Vagina (tissue), 2 donors: ENCODE data around the gene ANTXR1. TPM values are rescaled to one million over a fixed set of nuclear protein-coding genes. Genes with fewer than 3 reads are reported as not detected.
"Not testable (repeated sequence)": the region's sequence is repeated elsewhere in the genome, so short reads cannot be mapped to it uniquely, and the experiment has no call there.

Experiments
- DNase-seq, 2 donors: peaks; one replicate each; pipeline ENCODE4 v3.0.0-alpha.2; 2017; ENCODE audit errors: extremely low spot score in 2 of 2
- H3K27ac ChIP-seq: fragments of 200-600 bp; sonication (generic); one replicate; pipeline ENCODE4 v1.5.1; 2019
- H3K27me3 ChIP-seq: fragments of 200-600 bp; sonication (generic); one replicate; pipeline ENCODE4 v1.5.1; 2019
- H3K36me3 ChIP-seq, 2 donors: fragments of 200-600 bp; sonication (generic); one replicate each; pipeline ENCODE4 v1.5.1; 2017 to 2019
- H3K4me1 ChIP-seq: fragments of 200-600 bp; sonication (generic); one replicate; pipeline ENCODE4 v1.5.1; 2019
- H3K4me3 ChIP-seq, 2 donors: fragments of 200-600 bp; sonication (generic); 1 replicate in 1 of 2; 2 replicates in 1 of 2; pipeline ENCODE4 v1.5.1; 2016 to 2019
- H3K9me3 ChIP-seq: fragments of 200-600 bp; sonication (generic); one replicate; pipeline ENCODE4 v1.5.1; 2019
- POLR2A ChIP-seq, 2 donors: fragments of 450-650 bp; IDR thresholded peaks; one replicate each; pipeline ENCODE4 v1.6.1; 2017; ENCODE audit warnings: antibody characterized with exemption in 2 of 2, mild to moderate bottlenecking in 2 of 2, moderate library complexity in 2 of 2
- POLR2AphosphoS5 ChIP-seq, 2 donors: sonication (generic); formaldehyde crosslinking; IDR thresholded peaks; one replicate each; pipeline ENCODE4 v1.9.0; 2017; ENCODE audit warnings: antibody characterized with exemption in 2 of 2, mild to moderate bottlenecking in 2 of 2, low read depth in 1 of 2; ENCODE audit not compliant: insufficient read depth in 1 of 2
- intact Hi-C: fragments of 100-400 bp; cut with DNase I; formaldehyde crosslinking; loops from one replicate; pipeline ENCODE4 v1.15.1; 2023
- total RNA-seq: library from RNA; depleted of rRNA; stranded (reverse); fragments of >200 nt; gene quantifications from one replicate; pipeline ENCODE4 v1.2.3, GENCODE V29; 2016
- TF ChIP-seq, protein P1 (sequence below), 3 experiments: fragments of 450-650 bp in 2 of 3; fragments of 200-600 bp in 1 of 3; sonication (generic) in 1 of 3; IDR thresholded peaks; one replicate each; pipeline ENCODE4 v1.5.1; 2017 to 2019; ENCODE audit warnings: antibody characterized with exemption in 3 of 3, mild to moderate bottlenecking in 2 of 3, moderate library complexity in 2 of 3

The ANTXR1 gene
- total RNA-seq, 1 donor from 2014 or later = 102 TPM

DNA sequence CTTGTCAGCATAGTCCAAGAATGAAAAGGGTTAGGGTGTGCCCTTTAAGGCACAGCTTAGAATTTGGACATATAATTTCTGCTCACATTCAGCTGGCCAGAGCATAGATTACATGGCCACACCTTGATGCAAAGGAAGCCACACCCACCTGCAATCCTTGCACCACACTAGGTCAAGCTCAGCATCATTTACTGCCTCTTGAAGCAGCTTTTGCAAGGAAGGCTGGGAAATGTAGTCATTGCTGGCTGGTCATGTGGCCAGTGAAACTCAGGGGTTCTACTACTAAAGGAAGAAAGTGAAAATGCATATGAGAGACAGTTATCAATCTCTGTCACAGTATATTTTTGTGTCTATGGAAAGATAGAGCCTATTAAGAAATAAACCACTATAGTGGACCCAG, 214.7 kb downstream of the ANTXR1 start:
- intact Hi-C loops = no loop called here
- Histone ChIP-seq H3K27me3 (no peaks in the 10 kb centered on the region), H3K27ac (no peak overlapping the region), H3K9me3 (no peaks in the 10 kb centered on the region), H3K4me3 (no peak overlapping the region), H3K36me3 (no peaks in the 10 kb centered on the region), H3K4me1 (peaks cover 7% of the 10 kb centered on the region)
- TF ChIP-seq POLR2A (IDR thresholded peaks at IDR 0.05) = no peak
- no peak for DNase-seq

DNA sequence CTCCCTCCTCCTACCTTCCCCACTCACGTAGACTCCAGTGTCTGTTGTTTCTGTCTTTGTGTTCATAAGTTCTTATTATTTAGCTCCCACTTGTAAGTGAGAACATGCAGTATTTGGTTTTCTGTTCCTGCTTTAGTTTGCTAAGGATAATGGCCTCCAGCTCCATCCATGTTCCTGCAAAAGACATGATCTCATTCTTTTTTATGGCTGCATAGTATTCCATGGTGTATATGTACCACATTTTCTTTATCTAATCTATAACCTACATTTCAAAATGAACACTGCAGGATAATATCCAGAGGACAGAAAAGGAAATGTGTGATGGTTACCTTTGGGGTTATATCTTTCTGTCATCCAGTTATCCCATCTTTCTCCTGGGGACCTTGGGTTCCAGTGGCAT, 218.0 kb downstream of the ANTXR1 start:
- H3K36me3 ChIP-seq, H3K4me3 ChIP-seq, intact Hi-C loops, H3K27me3 ChIP-seq, H3K9me3 ChIP-seq, DNase-seq, H3K4me1 ChIP-seq, H3K27ac ChIP-seq: not testable (repeated sequence)

DNA sequence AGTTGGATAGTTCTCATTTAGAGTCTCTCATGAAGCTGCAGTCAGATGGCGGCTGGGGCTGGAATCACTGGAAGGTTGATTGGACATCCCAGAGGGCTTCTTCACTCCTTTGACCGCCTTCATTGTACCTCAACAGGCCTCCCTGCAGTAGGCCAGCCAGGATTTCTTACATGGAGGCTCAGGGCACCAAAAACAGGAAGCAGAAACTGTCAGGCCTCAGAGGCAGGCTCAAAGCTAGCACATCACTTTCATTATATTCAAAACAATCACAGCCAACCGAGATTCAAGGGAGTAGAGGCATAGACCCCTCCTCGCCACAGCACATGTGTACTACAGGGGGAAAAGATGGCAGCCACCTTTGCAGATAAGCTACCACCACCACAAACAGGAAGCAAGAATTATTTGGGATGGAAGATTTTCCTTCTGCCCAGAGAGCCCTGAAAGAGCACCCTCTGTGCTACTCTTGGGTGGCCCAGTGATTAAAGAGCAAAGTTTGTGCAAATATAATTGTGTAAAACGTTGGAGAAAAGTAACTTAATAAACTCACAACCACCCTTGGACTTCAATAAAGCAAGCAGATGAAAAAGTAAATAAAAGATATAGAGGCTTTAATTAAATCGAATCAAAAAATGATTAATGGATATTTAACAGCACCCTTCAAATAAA, 218.8 kb downstream of the ANTXR1 start:
- peaks cover 5% of the 10 kb centered on the region for H3K4me1 ChIP-seq
- peak overlapping the region; percentile 23 for H3K27ac ChIP-seq
- TF ChIP-seq, protein P1, sequence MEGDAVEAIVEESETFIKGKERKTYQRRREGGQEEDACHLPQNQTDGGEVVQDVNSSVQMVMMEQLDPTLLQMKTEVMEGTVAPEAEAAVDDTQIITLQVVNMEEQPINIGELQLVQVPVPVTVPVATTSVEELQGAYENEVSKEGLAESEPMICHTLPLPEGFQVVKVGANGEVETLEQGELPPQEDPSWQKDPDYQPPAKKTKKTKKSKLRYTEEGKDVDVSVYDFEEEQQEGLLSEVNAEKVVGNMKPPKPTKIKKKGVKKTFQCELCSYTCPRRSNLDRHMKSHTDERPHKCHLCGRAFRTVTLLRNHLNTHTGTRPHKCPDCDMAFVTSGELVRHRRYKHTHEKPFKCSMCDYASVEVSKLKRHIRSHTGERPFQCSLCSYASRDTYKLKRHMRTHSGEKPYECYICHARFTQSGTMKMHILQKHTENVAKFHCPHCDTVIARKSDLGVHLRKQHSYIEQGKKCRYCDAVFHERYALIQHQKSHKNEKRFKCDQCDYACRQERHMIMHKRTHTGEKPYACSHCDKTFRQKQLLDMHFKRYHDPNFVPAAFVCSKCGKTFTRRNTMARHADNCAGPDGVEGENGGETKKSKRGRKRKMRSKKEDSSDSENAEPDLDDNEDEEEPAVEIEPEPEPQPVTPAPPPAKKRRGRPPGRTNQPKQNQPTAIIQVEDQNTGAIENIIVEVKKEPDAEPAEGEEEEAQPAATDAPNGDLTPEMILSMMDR (IDR thresholded peaks at IDR 0.05) = no peak
- TF ChIP-seq POLR2A (IDR thresholded peaks at IDR 0.05) (no peak), POLR2AphosphoS5 (IDR thresholded peaks at IDR 0.05; ENCODE audit: insufficient read depth in 1 of 2, low read depth in 1 of 2) (no peak)
- no peaks in the 10 kb centered on the region for H3K36me3 ChIP-seq
- H3K9me3 ChIP-seq = no peaks in the 10 kb centered on the region
- intact Hi-C loops = no loop called here
- no peaks in the 10 kb centered on the region for H3K27me3 ChIP-seq
- H3K4me3 ChIP-seq = no peak overlapping the region
- peak in 1 of 2 donors; percentile 69 for DNase-seq

DNA sequence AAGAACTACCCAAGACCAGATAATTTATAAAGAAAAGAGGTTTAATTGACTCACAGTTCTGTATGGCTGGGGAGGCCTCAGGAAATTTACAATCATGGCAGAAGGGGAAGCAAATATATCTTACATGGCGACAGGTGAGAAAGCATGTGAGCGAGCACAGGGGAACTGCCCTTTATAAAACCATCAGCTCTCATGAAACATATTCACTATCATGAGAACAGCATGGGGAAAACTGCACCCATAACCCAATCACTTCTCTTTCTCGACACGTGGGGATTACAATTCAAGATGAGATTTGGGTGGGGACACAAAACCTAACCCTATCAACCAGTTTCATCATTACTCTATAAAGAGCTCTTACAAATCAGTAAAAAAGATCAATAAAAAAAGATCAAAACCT, 222.9 kb downstream of the ANTXR1 start:
- intact Hi-C loops, H3K4me3 ChIP-seq, H3K9me3 ChIP-seq, H3K27ac ChIP-seq, H3K27me3 ChIP-seq, H3K36me3 ChIP-seq: not testable (repeated sequence)
- DNase-seq = peak in 1 of 2 donors; percentile 25
- peaks cover 20% of the 10 kb centered on the region for H3K4me1 ChIP-seq

DNA sequence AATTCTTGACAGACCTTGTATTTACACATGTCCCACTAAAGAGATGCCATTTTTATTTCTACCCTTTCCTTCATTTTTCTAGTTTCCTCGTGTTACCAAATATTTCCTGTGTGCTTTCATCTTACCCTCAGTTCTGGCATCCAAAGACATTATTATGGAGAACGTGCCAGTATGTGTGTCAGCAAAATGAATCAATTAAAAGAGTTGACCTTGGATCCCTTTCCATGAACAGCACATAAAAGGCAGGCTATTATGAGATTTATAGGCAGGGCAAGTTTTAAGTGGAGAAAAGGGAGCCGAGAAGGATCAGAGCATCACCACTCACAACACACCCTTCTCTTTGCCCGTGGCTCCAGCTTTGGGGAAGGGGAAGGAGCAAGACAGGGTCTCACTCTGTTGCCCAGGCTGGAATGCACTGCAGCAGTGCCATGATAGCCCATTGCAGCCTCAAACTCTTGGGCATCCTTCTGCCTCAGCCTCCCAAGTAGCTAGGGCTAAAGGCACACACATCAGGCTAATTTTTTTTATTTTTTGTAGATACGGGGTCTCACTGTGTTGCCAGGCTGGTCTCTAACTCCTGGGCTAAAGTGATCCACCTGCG, 224.2 kb downstream of the ANTXR1 start:
- H3K4me1 ChIP-seq = peaks cover 34% of the 10 kb centered on the region
- H3K27me3 ChIP-seq = no peaks in the 10 kb centered on the region
- intact Hi-C loops = no loop called here
- no peaks in the 10 kb centered on the region for H3K36me3 ChIP-seq
- H3K9me3 ChIP-seq = no peaks in the 10 kb centered on the region
- peak overlapping the region; percentile 54 for H3K27ac ChIP-seq
- DNase-seq = peak in 1 of 2 donors; percentile 79
- TF ChIP-seq, protein P1 (IDR thresholded peaks at IDR 0.05) = no peak
- no peak for TF ChIP-seq POLR2AphosphoS5 (IDR thresholded peaks at IDR 0.05; ENCODE audit: insufficient read depth in 1 of 2, low read depth in 1 of 2)
- TF ChIP-seq POLR2A (IDR thresholded peaks at IDR 0.05) = no peak
- no peak overlapping the region for H3K4me3 ChIP-seq

DNA sequence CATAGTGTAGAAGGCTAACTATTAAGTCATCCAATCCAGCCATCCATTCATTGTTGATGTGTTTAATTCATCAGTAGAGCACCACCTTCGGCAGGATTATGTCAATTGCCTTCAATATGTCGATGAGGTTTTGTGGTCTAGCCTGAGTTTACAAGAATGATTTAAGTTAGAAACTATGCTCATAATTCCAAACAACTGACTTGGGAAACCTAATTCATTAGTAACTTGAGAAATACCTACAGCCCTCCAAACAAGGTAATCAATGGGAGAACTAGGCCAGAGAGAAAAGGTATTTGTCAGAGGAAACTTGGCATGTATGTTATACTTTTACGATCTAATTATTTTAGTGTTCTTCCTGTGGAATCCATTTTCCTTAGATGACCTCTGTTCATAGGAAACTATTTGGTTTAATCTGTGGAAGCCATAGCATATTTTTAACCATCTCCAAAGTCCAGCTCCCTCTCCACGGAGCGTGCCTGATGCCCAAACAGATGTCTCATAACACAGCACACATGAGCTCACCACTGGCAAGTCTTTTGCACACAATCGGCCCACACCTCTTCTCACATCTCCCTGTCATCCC, 225.6 kb downstream of the ANTXR1 start:
- Histone ChIP-seq H3K36me3 (no peaks in the 10 kb centered on the region), H3K4me1 (peaks cover 46% of the 10 kb centered on the region), H3K27me3 (no peaks in the 10 kb centered on the region), H3K9me3 (no peaks in the 10 kb centered on the region), H3K4me3 (no peak overlapping the region), H3K27ac (no peak overlapping the region)
- TF ChIP-seq, protein P1 (IDR thresholded peaks at IDR 0.05) = no peak
- no peak for TF ChIP-seq POLR2AphosphoS5 (IDR thresholded peaks at IDR 0.05; ENCODE audit: insufficient read depth in 1 of 2, low read depth in 1 of 2)
- no peak for TF ChIP-seq POLR2A (IDR thresholded peaks at IDR 0.05)
- intact Hi-C loops = no loop called here
- peak in 1 of 2 donors; percentile 27 for DNase-seq
